ENCODE results near the gene MTR.

The MTR gene

GRCh38 chr1:236785477-236785876 lies 9.6 kb upstream of the MTR start:
- Histone ChIP-seq H3K9ac (ENCODE audit: low read length) (no peak overlapping the region), H3K4me3 (ENCODE audit: low read length) (no peak overlapping the region), H3K27me3 (replicated peaks; ENCODE audit: control insufficient read depth, insufficient read depth, low read length) (peaks cover 7% of the 10 kb centered on the region), H3K36me3 (ENCODE audit: control insufficient read depth, insufficient read depth, low read length, severe bottlenecking) (no peaks in the 10 kb centered on the region), H3K4me1 (ENCODE audit: control insufficient read depth, insufficient read depth, low read length) (no peaks in the 10 kb centered on the region), H3K9me3 (ENCODE audit: control insufficient read depth, low read length) (no peaks in the 10 kb centered on the region)
- no peak for DNase-seq (ENCODE audit: low read depth)

GRCh38 chr1:236786453-236786852 lies 8.6 kb upstream of the MTR start:
- Histone ChIP-seq H3K27me3 (replicated peaks; ENCODE audit: control insufficient read depth, insufficient read depth, low read length) (peaks cover 8% of the 10 kb centered on the region), H3K9me3 (ENCODE audit: control insufficient read depth, low read length) (no peaks in the 10 kb centered on the region), H3K9ac (ENCODE audit: low read length) (no peak overlapping the region), H3K4me3 (ENCODE audit: low read length) (no peak overlapping the region), H3K4me1 (ENCODE audit: control insufficient read depth, insufficient read depth, low read length) (no peaks in the 10 kb centered on the region), H3K36me3 (ENCODE audit: control insufficient read depth, insufficient read depth, low read length, severe bottlenecking) (no peaks in the 10 kb centered on the region)
- no peak for DNase-seq (ENCODE audit: low read depth)

GRCh38 chr1:236794585-236795034 lies 482 bp upstream of the MTR start:
- peak overlapping the region; percentile 96 for H3K9ac ChIP-seq (ENCODE audit: low read length)
- H3K27me3 ChIP-seq (replicated peaks; ENCODE audit: control insufficient read depth, insufficient read depth, low read length) = peaks cover 3% of the 10 kb centered on the region
- no peaks in the 10 kb centered on the region for H3K9me3 ChIP-seq (ENCODE audit: control insufficient read depth, low read length)
- H3K4me3 ChIP-seq (ENCODE audit: low read length) = peak overlapping the region; percentile 93
- peaks cover 18% of the 10 kb centered on the region for H3K4me1 ChIP-seq (ENCODE audit: control insufficient read depth, insufficient read depth, low read length)
- no peaks in the 10 kb centered on the region for H3K36me3 ChIP-seq (ENCODE audit: control insufficient read depth, insufficient read depth, low read length, severe bottlenecking)
- no peak for DNase-seq (ENCODE audit: low read depth)

- peak overlapping the region; percentile 93 for H3K4me3 ChIP-seq (ENCODE audit: low read length)
- H3K9me3 ChIP-seq (ENCODE audit: control insufficient read depth, low read length) = no peaks in the 10 kb centered on the region
- peak; percentile 75 for DNase-seq (ENCODE audit: low read depth)
- H3K4me1 ChIP-seq (ENCODE audit: control insufficient read depth, insufficient read depth, low read length) = peaks cover 24% of the 10 kb centered on the region
- H3K36me3 ChIP-seq (ENCODE audit: control insufficient read depth, insufficient read depth, low read length, severe bottlenecking) = no peaks in the 10 kb centered on the region
- peak overlapping the region; percentile 96 for H3K9ac ChIP-seq (ENCODE audit: low read length)
- no peaks in the 10 kb centered on the region for H3K27me3 ChIP-seq (replicated peaks; ENCODE audit: control insufficient read depth, insufficient read depth, low read length)
These were observed 920 bp downstream of the MTR start for GRCh38 chr1:236795757-236796667.

- DNase-seq (ENCODE audit: low read depth) = no peak
- H3K9me3 ChIP-seq (ENCODE audit: control insufficient read depth, low read length) = no peaks in the 10 kb centered on the region
- no peak overlapping the region for H3K4me3 ChIP-seq (ENCODE audit: low read length)
- H3K36me3 ChIP-seq (ENCODE audit: control insufficient read depth, insufficient read depth, low read length, severe bottlenecking) = peaks cover 9% of the 10 kb centered on the region
- H3K4me1 ChIP-seq (ENCODE audit: control insufficient read depth, insufficient read depth, low read length) = peaks cover 24% of the 10 kb centered on the region
- H3K9ac ChIP-seq (ENCODE audit: low read length) = no peak overlapping the region
- no peaks in the 10 kb centered on the region for H3K27me3 ChIP-seq (replicated peaks; ENCODE audit: control insufficient read depth, insufficient read depth, low read length)
These were observed 3.9 kb downstream of the MTR start for GRCh38 chr1:236799001-236799400.

- no peak overlapping the region for H3K9ac ChIP-seq (ENCODE audit: low read length)
- H3K4me1 ChIP-seq (ENCODE audit: control insufficient read depth, insufficient read depth, low read length) = peaks cover 21% of the 10 kb centered on the region
- no peaks in the 10 kb centered on the region for H3K27me3 ChIP-seq (replicated peaks; ENCODE audit: control insufficient read depth, insufficient read depth, low read length)
- no peak overlapping the region for H3K4me3 ChIP-seq (ENCODE audit: low read length)
- peak; percentile 9 for DNase-seq (ENCODE audit: low read depth)
- no peaks in the 10 kb centered on the region for H3K9me3 ChIP-seq (ENCODE audit: control insufficient read depth, low read length)
- peaks cover 17% of the 10 kb centered on the region for H3K36me3 ChIP-seq (ENCODE audit: control insufficient read depth, insufficient read depth, low read length, severe bottlenecking)
These were observed 5.0 kb downstream of the MTR start for GRCh38 chr1:236800002-236800620.

- Histone ChIP-seq H3K9ac (ENCODE audit: low read length) (no peak overlapping the region), H3K4me3 (ENCODE audit: low read length) (no peak overlapping the region), H3K4me1 (ENCODE audit: control insufficient read depth, insufficient read depth, low read length) (peaks cover 21% of the 10 kb centered on the region)
These were observed 5.5 kb downstream of the MTR start for GRCh38 chr1:236800623-236801022.

GRCh38 chr1:236802264-236802663 lies 7.2 kb downstream of the MTR start:
- DNase-seq (ENCODE audit: low read depth) = no peak
- no peaks in the 10 kb centered on the region for H3K27me3 ChIP-seq (replicated peaks; ENCODE audit: control insufficient read depth, insufficient read depth, low read length)
- H3K36me3 ChIP-seq (ENCODE audit: control insufficient read depth, insufficient read depth, low read length, severe bottlenecking) = peaks cover 30% of the 10 kb centered on the region
- no peak overlapping the region for H3K4me3 ChIP-seq (ENCODE audit: low read length)
- H3K9ac ChIP-seq (ENCODE audit: low read length) = no peak overlapping the region
- peaks cover 10% of the 10 kb centered on the region for H3K4me1 ChIP-seq (ENCODE audit: control insufficient read depth, insufficient read depth, low read length)
- H3K9me3 ChIP-seq (ENCODE audit: control insufficient read depth, low read length) = no peaks in the 10 kb centered on the region

More at GRCh38 chr1:236800623-236801022, 5.5 kb downstream of the MTR start:
- peaks cover 17% of the 10 kb centered on the region for H3K36me3 ChIP-seq (ENCODE audit: control insufficient read depth, insufficient read depth, low read length, severe bottlenecking)
- DNase-seq (ENCODE audit: low read depth) = no peak
- H3K9me3 ChIP-seq (ENCODE audit: control insufficient read depth, low read length) = no peaks in the 10 kb centered on the region
- no peaks in the 10 kb centered on the region for H3K27me3 ChIP-seq (replicated peaks; ENCODE audit: control insufficient read depth, insufficient read depth, low read length)

- no peak for DNase-seq (ENCODE audit: low read depth)
- Histone ChIP-seq H3K9me3 (ENCODE audit: control insufficient read depth, low read length) (no peaks in the 10 kb centered on the region), H3K36me3 (ENCODE audit: control insufficient read depth, insufficient read depth, low read length, severe bottlenecking) (peaks cover 59% of the 10 kb centered on the region), H3K27me3 (replicated peaks; ENCODE audit: control insufficient read depth, insufficient read depth, low read length) (no peaks in the 10 kb centered on the region), H3K4me3 (ENCODE audit: low read length) (no peak overlapping the region), H3K4me1 (ENCODE audit: control insufficient read depth, insufficient read depth, low read length) (peaks cover 12% of the 10 kb centered on the region), H3K9ac (ENCODE audit: low read length) (no peak overlapping the region)
These were observed 11.5 kb downstream of the MTR start for GRCh38 chr1:236806634-236807033.

- Histone ChIP-seq H3K4me3 (ENCODE audit: low read length) (no peak overlapping the region), H3K27me3 (replicated peaks; ENCODE audit: control insufficient read depth, insufficient read depth, low read length) (no peaks in the 10 kb centered on the region), H3K9ac (ENCODE audit: low read length) (no peak overlapping the region), H3K4me1 (ENCODE audit: control insufficient read depth, insufficient read depth, low read length) (peaks cover 12% of the 10 kb centered on the region), H3K36me3 (ENCODE audit: control insufficient read depth, insufficient read depth, low read length, severe bottlenecking) (peaks cover 73% of the 10 kb centered on the region), H3K9me3 (ENCODE audit: control insufficient read depth, low read length) (no peaks in the 10 kb centered on the region)
- no peak for DNase-seq (ENCODE audit: low read depth)
These were observed 12.9 kb downstream of the MTR start for GRCh38 chr1:236808005-236808404.

- no peak for DNase-seq (ENCODE audit: low read depth)
- H3K9me3 ChIP-seq (ENCODE audit: control insufficient read depth, low read length) = no peaks in the 10 kb centered on the region
- H3K4me1 ChIP-seq (ENCODE audit: control insufficient read depth, insufficient read depth, low read length) = peaks cover 12% of the 10 kb centered on the region
- no peaks in the 10 kb centered on the region for H3K27me3 ChIP-seq (replicated peaks; ENCODE audit: control insufficient read depth, insufficient read depth, low read length)
- no peak overlapping the region for H3K9ac ChIP-seq (ENCODE audit: low read length)
- peaks cover 74% of the 10 kb centered on the region for H3K36me3 ChIP-seq (ENCODE audit: control insufficient read depth, insufficient read depth, low read length, severe bottlenecking)
- no peak overlapping the region for H3K4me3 ChIP-seq (ENCODE audit: low read length)
These were observed 13.6 kb downstream of the MTR start for GRCh38 chr1:236808564-236809130.
